K562 (cell line): ENCODE results near the gene SHISA8. TPM values are rescaled to one million over a fixed set of nuclear protein-coding genes. Genes with fewer than 3 reads are reported as not detected.
A peak's percentile ranks its signal among the peaks of the same experiment; 100 is the strongest.

ENCODE experiments used
- ATAC-seq: fragments of 200-7000 bp; cut with Tn5 transposase; 3 replicates; pipeline ENCODE4 v1.9.1; 2020; ENCODE audit warnings: moderate library complexity
- BruUV-seq: library from RNA; stranded (reverse); fragments of 400-500 nt; replicated peaks from 2 replicates; lab custom pipeline; 2021; lab: Mats Ljungman, UMichigan
- CTCF ChIA-PET: fragments of 300-600 bp; formaldehyde crosslinking; extraction: SDS; loops from one replicate; lab custom pipeline; 2021; ENCODE audit warnings: low intra/inter-chr PET ratio; lab: Yijun Ruan, JAX
- POLR2A ChIA-PET: fragments of 300-600, 350-650 bp; sonication (Branson Sonifier 250); formaldehyde crosslinking; extraction: SDS; loops from one replicate; lab custom pipeline; 2021; ENCODE audit warnings: antibody characterized with exemption, inconsistent platforms; lab: Yijun Ruan, JAX
- DNase-seq, 4 experiments: peaks; one replicate each; pipeline versions ENCODE4 v3.0.0 to v3.0.0-alpha.2; 2011 to 2018; ENCODE audit warnings: low spot score in 3 of 4, mixed read lengths in 3 of 4; ENCODE audit errors: extremely low read depth in 1 of 4
- FAIRE-seq: peaks from 2 replicates; lab custom pipeline; 2011; peaks lifted over from hg19 to GRCh38; lab: Jason Lieb, UNC
- H2AFZ ChIP-seq: 2 replicates; pipeline ENCODE4 v1.6.0; 2011; ENCODE audit warnings: low read depth, low read length, control low read depth, inconsistent platforms
- H3K27ac ChIP-seq: fragments of 200-600 bp; 3 replicates; pipeline ENCODE4 v1.8.0; 2011; ENCODE audit warnings: low read depth, mild to moderate bottlenecking, control low read depth, inconsistent platforms, low read length, moderate library complexity, mixed read lengths; ENCODE audit errors: extremely low read depth
- H3K27me3 ChIP-seq, 2 experiments: fragments of 300-600 bp in 1 of 2; 2 replicates in 1 of 2; 3 replicates in 1 of 2; pipeline versions ENCODE4 v1.6.0 to v1.8.0; 2011; ENCODE audit warnings: inconsistent platforms in 2 of 2, low read length in 2 of 2, mild to moderate bottlenecking in 1 of 2, mixed read lengths in 1 of 2, moderate library complexity in 1 of 2; ENCODE audit not compliant: control insufficient read depth in 2 of 2, insufficient read depth in 2 of 2
- H3K36me3 ChIP-seq: fragments of 300-600 bp; 3 replicates; pipeline ENCODE4 v1.8.0; 2011; ENCODE audit warnings: mild to moderate bottlenecking, low read length, inconsistent platforms; ENCODE audit not compliant: control insufficient read depth, insufficient read depth
- H3K4me1 ChIP-seq, 2 experiments: fragments of 200-600 bp in 1 of 2; replicated peaks in 1 of 2; 2 replicates in 1 of 2; 3 replicates in 1 of 2; pipeline versions ENCODE4 v1.5.1 to v1.8.0; 2011; ENCODE audit warnings: inconsistent platforms in 2 of 2, low read length in 2 of 2, mild to moderate bottlenecking in 1 of 2, mixed read lengths in 1 of 2, moderate library complexity in 1 of 2; ENCODE audit not compliant: control insufficient read depth in 2 of 2, insufficient read depth in 2 of 2
- H3K4me2 ChIP-seq: 2 replicates; pipeline ENCODE4 v1.6.1; 2011; ENCODE audit warnings: low read length, control low read depth, inconsistent platforms, mixed read lengths; ENCODE audit not compliant: insufficient read depth
- H3K4me3 ChIP-seq: fragments of 200-600 bp; sonication (generic), shearing (Covaris generic); 2 replicates; pipeline ENCODE4 v1.5.1; 2016; ENCODE audit warnings: control low read depth, inconsistent platforms
- H3K79me2 ChIP-seq: fragments of 200-600 bp; 3 replicates; pipeline ENCODE4 v1.8.0; 2011; ENCODE audit warnings: low read length, inconsistent platforms; ENCODE audit not compliant: control insufficient read depth, insufficient read depth
- H3K9ac ChIP-seq, 2 experiments: 2 replicates each; pipeline versions ENCODE4 v1.6.0 to v1.6.1; 2011; ENCODE audit warnings: low read depth in 2 of 2, low read length in 2 of 2, control low read depth in 1 of 2, inconsistent platforms in 1 of 2, mild to moderate bottlenecking in 1 of 2, mixed read lengths in 1 of 2; ENCODE audit not compliant: insufficient read depth in 1 of 2
- H3K9me1 ChIP-seq: one replicate; pipeline ENCODE4 v1.6.0; 2011; ENCODE audit warnings: inconsistent platforms, mild to moderate bottlenecking, low read length, moderate library complexity; ENCODE audit not compliant: control insufficient read depth, insufficient read depth
- H3K9me3 ChIP-seq: replicated peaks from 2 replicates; pipeline ENCODE4 v1.5.1; 2011; ENCODE audit warnings: low read depth, low read length, inconsistent platforms; ENCODE audit not compliant: control insufficient read depth, insufficient read depth
- H4K20me1 ChIP-seq: replicated peaks from 2 replicates; pipeline ENCODE4 v1.6.1; 2011; ENCODE audit warnings: low read length, inconsistent platforms, mixed read lengths; ENCODE audit not compliant: control insufficient read depth, insufficient read depth
- ARHGAP35 ChIP-seq: fragments of 450-650 bp; IDR thresholded peaks from 2 replicates; pipeline ENCODE4 v1.6.1; 2018; ENCODE audit not compliant: partially characterized antibody
- BHLHE40 ChIP-seq: IDR thresholded peaks from 2 replicates; pipeline ENCODE4 v1.6.1; 2011; ENCODE audit warnings: low read length, improper control_type of control experiment
- E2F6 ChIP-seq, 2 experiments: IDR thresholded peaks; 2 replicates each; pipeline ENCODE4 v1.6.1; 2011; ENCODE audit warnings: borderline replicate concordance in 1 of 2, control low read depth in 1 of 2, low read depth in 1 of 2, low read length in 1 of 2, mild to moderate bottlenecking in 1 of 2, mixed read lengths in 1 of 2, moderate library complexity in 1 of 2; ENCODE audit not compliant: insufficient read depth in 1 of 2, insufficient read length in 1 of 2, poor library complexity in 1 of 2, severe bottlenecking in 1 of 2; ENCODE audit errors: extremely low read depth in 1 of 2
- HCFC1 ChIP-seq: IDR thresholded peaks from 2 replicates; pipeline ENCODE4 v1.6.1; 2012; ENCODE audit warnings: low read depth, low read length, improper control_type of control experiment
- HDAC6 ChIP-seq: IDR thresholded peaks from 2 replicates; pipeline ENCODE4 v1.6.1; 2012; ENCODE audit warnings: low read depth, mild to moderate bottlenecking, control low read depth, inconsistent platforms, low read length, moderate library complexity
- L3MBTL2 ChIP-seq: fragments of 450-650 bp; IDR thresholded peaks from 2 replicates; pipeline ENCODE4 v1.6.1; 2016; ENCODE audit warnings: mild to moderate bottlenecking, moderate library complexity
- SMAD2 ChIP-seq: fragments of 150-350 bp; IDR thresholded peaks from 2 replicates; pipeline ENCODE4 v1.6.1; 2014; ENCODE audit warnings: low read depth, mild to moderate bottlenecking, low read length
- TCF7 ChIP-seq: sonication (generic); IDR thresholded peaks from 2 replicates; pipeline ENCODE4 v1.6.1; 2016; ENCODE audit warnings: antibody characterized with exemption, borderline replicate concordance
- ZBTB33 ChIP-seq: sonication (generic); formaldehyde crosslinking; IDR thresholded peaks from 2 replicates; pipeline ENCODE4 v1.8.1; 2023; ENCODE audit warnings: mild to moderate bottlenecking, missing genetic modification reagents
- WGBS: fragments of 100-300 bp; shearing (Covaris generic); methylation state at CpG from one replicate; pipeline ENCODE4 v1.1.6; 2016; ENCODE audit warnings: low coverage, mixed read lengths; ENCODE audit not compliant: insufficient coverage; ENCODE audit errors: missing lambda C conversion rate; 5-methylcytosine and 5-hydroxymethylcytosine counted together
- in situ Hi-C: fragments of 300-500 bp; cut with MboI; formaldehyde crosslinking; loops from 4 replicates; pipeline ENCODE4 v1.15.0; 2018; ENCODE audit warnings: inconsistent platforms, mixed read lengths
- intact Hi-C: fragments of 100-400 bp; cut with micrococcal nuclease; formaldehyde crosslinking; loops from 2 replicates; pipeline ENCODE4 v1.14.2; 2022
- polyA plus RNA-seq, 8 experiments: library from polyadenylated mRNA; depleted of rRNA in 4 of 8; stranded (reverse) in 5 of 8; unstranded in 3 of 8; fragments of >200 nt; fragmentation: Nextera tagmentation in 2 of 8; fragmentation: Illumina TruSeq in 1 of 8; extraction: Ambion mirVana in 2 of 8; extraction: Trizol in 1 of 8; gene quantifications; 2 replicates each; pipeline versions ENCODE4 v1.2.1 to v1.2.3, GENCODE V29; 2011 to 2014; ENCODE audit warnings: inconsistent platforms in 1 of 8, missing spikeins in 1 of 8
- total RNA-seq, 7 experiments: library from RNA; depleted of rRNA in 6 of 7; stranded (reverse); fragments of >200 nt in 6 of 7; fragmentation: Illumina TruSeq in 2 of 7; extraction: Trizol in 2 of 7; gene quantifications; 2 replicates each; pipeline versions ENCODE4 v1.2.1 to v1.2.3, GENCODE V29; 2011 to 2021; ENCODE audit warnings: low replicate concordance in 1 of 7
- TF ChIP-seq, protein P1 (sequence below): fragments of 250-450 bp; sonication (Bioruptor Pico); IDR thresholded peaks from 2 replicates; pipeline ENCODE4 v1.8.0; 2021; ENCODE audit warnings: mild to moderate bottlenecking, moderate library complexity

The SHISA8 gene
- total and polyA plus RNA-seq, 9 of the 15 experiments (the other 6 are each of a cell fraction or from before 2014, with no cell fraction given) = 0.07 to 3.3 (median 1.1) TPM; not detected in 4

GRCh38 chr22:41913842-41914534, 886 bp downstream of the SHISA8 start:
- H3K4me2 ChIP-seq = no peak overlapping the region
- CTCF ChIA-PET = interaction anchor here (0.7 kb wide), 1 partner anchor 53 kb away, joined by 4 read pairs; no protein-coding TSS in a partner anchor
- H4K20me1 ChIP-seq = peaks cover 9% of the 10 kb centered on the region; the same call in 1 of the 2 replicates
- H3K4me3 ChIP-seq = no peak overlapping the region
- POLR2A ChIA-PET = interaction anchor here (0.6 kb wide), 1 partner anchor 48 kb away, joined by 4 read pairs; no protein-coding TSS in a partner anchor
- peaks cover 6 to 41% of the 10 kb centered on the region in 2 experiments; a peak in 3 of 5 replicates for H3K4me1 ChIP-seq
- no TSS peak for BruUV-seq
- peak overlapping the region in 1 of 2 experiments; percentile 88; a peak in 1 of 4 replicates for H3K9ac ChIP-seq
- DNase-seq = peak in 2 of 4 experiments; percentile 39 to 42
- in situ Hi-C loops (no loop called here), intact Hi-C loops (no loop called here)
- ATAC-seq = no peak
- 0 out of 5 replicates have a peak, but pooled peaks cover 0 to 4% of the 10 kb centered on the region in 2 experiments for H3K27me3 ChIP-seq
- no peaks in the 10 kb centered on the region for H3K36me3 ChIP-seq
- TF ChIP-seq L3MBTL2 (0 out of 2 replicates have a peak, but pooled peaks have one; percentile 20), HDAC6 (peak; percentile 70; the same call in 1 of the 2 replicates), TCF7 (no peak), SMAD2 (no peak), ARHGAP35 (no peak), E2F6 (IDR thresholded peaks at IDR 0.05; ENCODE audit: borderline replicate concordance in 1 of 2, extremely low read depth in 1 of 2, insufficient read depth in 1 of 2, insufficient read length in 1 of 2, low read depth in 1 of 2, low read length in 1 of 2, poor library complexity in 1 of 2, severe bottlenecking in 1 of 2) (peak; percentile 32 to 76), ZBTB33 (peak; percentile 70; the same call in 1 of the 2 replicates), BHLHE40 (peak; percentile 42; the same call in 1 of the 2 replicates), HCFC1 (no peak)
- TF ChIP-seq, protein P1, sequence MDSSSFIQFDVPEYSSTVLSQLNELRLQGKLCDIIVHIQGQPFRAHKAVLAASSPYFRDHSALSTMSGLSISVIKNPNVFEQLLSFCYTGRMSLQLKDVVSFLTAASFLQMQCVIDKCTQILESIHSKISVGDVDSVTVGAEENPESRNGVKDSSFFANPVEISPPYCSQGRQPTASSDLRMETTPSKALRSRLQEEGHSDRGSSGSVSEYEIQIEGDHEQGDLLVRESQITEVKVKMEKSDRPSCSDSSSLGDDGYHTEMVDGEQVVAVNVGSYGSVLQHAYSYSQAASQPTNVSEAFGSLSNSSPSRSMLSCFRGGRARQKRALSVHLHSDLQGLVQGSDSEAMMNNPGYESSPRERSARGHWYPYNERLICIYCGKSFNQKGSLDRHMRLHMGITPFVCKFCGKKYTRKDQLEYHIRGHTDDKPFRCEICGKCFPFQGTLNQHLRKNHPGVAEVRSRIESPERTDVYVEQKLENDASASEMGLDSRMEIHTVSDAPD = no peak
- TF ChIP-seq, all 486 proteins: peak for 5
- Histone ChIP-seq H3K9me3 (no peaks in the 10 kb centered on the region), H3K79me2 (no peaks in the 10 kb centered on the region), H2AFZ (no peak overlapping the region), H3K9me1 (no peaks in the 10 kb centered on the region), H3K27ac (no peak overlapping the region)
- WGBS = 48% methylated on average over 22 of the region's 79 CpGs
- FAIRE-seq = no peak
